Panc1 (cell line): Measurements from ENCODE around the gene BCAS3. TPM values are rescaled to one million over a fixed set of nuclear protein-coding genes. Genes with fewer than 3 reads are reported as not detected.

ENCODE experiments used
- ATAC-seq: fragments of 200-7000 bp; cut with Tn5 transposase; 2 replicates; pipeline ENCODE4 v1.9.1; 2020; ENCODE audit warnings: mild to moderate bottlenecking, moderate library complexity
- BruUV-seq: library from RNA; stranded (reverse); fragments of 400-500 nt; replicated peaks from 2 replicates; lab custom pipeline; 2021; lab: Mats Ljungman, UMichigan
- CTCF ChIA-PET: fragments of 300-600 bp; sonication (Branson Sonifier 250); formaldehyde crosslinking; loops from one replicate; lab custom pipeline; 2022; ENCODE audit warnings: antibody characterized with exemption; lab: Charles Lee
- POLR2A ChIA-PET: fragments of 300-600 bp; sonication (Branson Sonifier 250); formaldehyde crosslinking; loops from one replicate; lab custom pipeline; 2022; ENCODE audit warnings: antibody characterized with exemption; lab: Charles Lee
- DNase-seq: peaks from one replicate; pipeline ENCODE4 v3.0.0-alpha.2; 2010; ENCODE audit warnings: low read depth, low spot score
- H3K27ac ChIP-seq: 2 replicates; pipeline ENCODE4 v1.5.1; 2011; ENCODE audit warnings: mild to moderate bottlenecking, low read length, inconsistent platforms
- H3K27me3 ChIP-seq: fragments of 200-500 bp; sonication (Bioruptor generic); 2 replicates; pipeline ENCODE4 v1.6.0; 2014; ENCODE audit warnings: low read length, inconsistent platforms; ENCODE audit not compliant: control insufficient read depth, insufficient read depth
- H3K36me3 ChIP-seq: fragments of 200-500 bp; sonication (Bioruptor generic); 2 replicates; pipeline ENCODE4 v1.5.1; 2014; ENCODE audit warnings: inconsistent platforms, mild to moderate bottlenecking, low read length, moderate library complexity; ENCODE audit not compliant: control insufficient read depth, insufficient read depth
- H3K4me1 ChIP-seq: 2 replicates; pipeline ENCODE4 v1.5.1; 2011; ENCODE audit warnings: inconsistent platforms, mild to moderate bottlenecking, low read length, moderate library complexity; ENCODE audit not compliant: control insufficient read depth, insufficient read depth
- H3K4me3 ChIP-seq, 2 experiments: 2 replicates each; pipeline ENCODE4 v1.5.1; 2011 to 2012; ENCODE audit warnings: low read depth in 2 of 2, low read length in 2 of 2, mild to moderate bottlenecking in 2 of 2, inconsistent platforms in 1 of 2, moderate library complexity in 1 of 2
- H3K9me3 ChIP-seq: fragments of 200-500 bp; sonication (Bioruptor generic); 2 replicates; pipeline ENCODE4 v1.5.1; 2014; ENCODE audit warnings: low read depth, mild to moderate bottlenecking, inconsistent platforms, low read length, moderate library complexity; ENCODE audit not compliant: control insufficient read depth, insufficient read depth
- POLR2AphosphoS5 ChIP-seq: IDR thresholded peaks from 2 replicates; pipeline ENCODE4 v1.6.1; 2012; ENCODE audit warnings: mild to moderate bottlenecking, low read depth, low read length, moderate library complexity
- SIN3A ChIP-seq: IDR thresholded peaks from 2 replicates; pipeline ENCODE4 v1.6.1; 2012; ENCODE audit warnings: low read depth, mild to moderate bottlenecking, low read length, moderate library complexity, borderline replicate concordance; ENCODE audit not compliant: insufficient read depth
- TCF7L2 ChIP-seq: IDR thresholded peaks from 2 replicates; pipeline ENCODE4 v1.6.1; 2011; ENCODE audit warnings: mild to moderate bottlenecking, low read depth, low read length, inconsistent platforms
- in situ Hi-C: cut with HindIII; loops from 2 replicates; pipeline ENCODE4 v1.10.0; 2016; ENCODE audit warnings: low sequenced_read_pairs, low pct_unique_long_range_greater_than_20kb
- intact Hi-C: fragments of 100-400 bp; cut with micrococcal nuclease; formaldehyde crosslinking; loops from one replicate; pipeline ENCODE4 v1.10.0; 2022; ENCODE audit not compliant: unreplicated experiment
- total RNA-seq: library from RNA; stranded (reverse); gene quantifications from one replicate; pipeline ENCODE4 v1.2.1, GENCODE V29; 2021; ENCODE audit not compliant: unreplicated experiment
- TF ChIP-seq, protein P1 (sequence below), 2 experiments: IDR thresholded peaks; 2 replicates each; pipeline ENCODE4 v1.6.1; 2011 to 2012; ENCODE audit warnings: low read depth in 2 of 2, control low read depth in 1 of 2, low read length in 1 of 2, mild to moderate bottlenecking in 1 of 2, moderate library complexity in 1 of 2; ENCODE audit not compliant: insufficient read depth in 1 of 2
- TF ChIP-seq, protein P2 (sequence below): fragments of 450-650 bp; IDR thresholded peaks from 2 replicates; pipeline ENCODE4 v1.5.1; 2017; ENCODE audit warnings: mild to moderate bottlenecking

BCAS3 gene
- total RNA-seq, 1 experiment from 2014 or later, result 9.3 TPM

- intact Hi-C loops, result no loop called here
- ATAC-seq, result no peak
- H3K4me3 ChIP-seq, result no peak overlapping the region
- DNase-seq, result no peak
- no peaks in the 10 kb centered on the region; the same call in 1 of the 2 replicates for H3K36me3 ChIP-seq
- in situ Hi-C loops, result no loop called here
- H3K4me1 ChIP-seq, result no peaks in the 10 kb centered on the region
- ChIA-PET POLR2A (no interaction called here), CTCF (no interaction called here)
- H3K27me3 ChIP-seq, result no peaks in the 10 kb centered on the region
- BruUV-seq, result no TSS peak
- no peaks in the 10 kb centered on the region for H3K9me3 ChIP-seq
- no peak overlapping the region for H3K27ac ChIP-seq
- no peak for TF ChIP-seq TCF7L2
- TF ChIP-seq POLR2AphosphoS5, result no peak
- TF ChIP-seq, protein P1, sequence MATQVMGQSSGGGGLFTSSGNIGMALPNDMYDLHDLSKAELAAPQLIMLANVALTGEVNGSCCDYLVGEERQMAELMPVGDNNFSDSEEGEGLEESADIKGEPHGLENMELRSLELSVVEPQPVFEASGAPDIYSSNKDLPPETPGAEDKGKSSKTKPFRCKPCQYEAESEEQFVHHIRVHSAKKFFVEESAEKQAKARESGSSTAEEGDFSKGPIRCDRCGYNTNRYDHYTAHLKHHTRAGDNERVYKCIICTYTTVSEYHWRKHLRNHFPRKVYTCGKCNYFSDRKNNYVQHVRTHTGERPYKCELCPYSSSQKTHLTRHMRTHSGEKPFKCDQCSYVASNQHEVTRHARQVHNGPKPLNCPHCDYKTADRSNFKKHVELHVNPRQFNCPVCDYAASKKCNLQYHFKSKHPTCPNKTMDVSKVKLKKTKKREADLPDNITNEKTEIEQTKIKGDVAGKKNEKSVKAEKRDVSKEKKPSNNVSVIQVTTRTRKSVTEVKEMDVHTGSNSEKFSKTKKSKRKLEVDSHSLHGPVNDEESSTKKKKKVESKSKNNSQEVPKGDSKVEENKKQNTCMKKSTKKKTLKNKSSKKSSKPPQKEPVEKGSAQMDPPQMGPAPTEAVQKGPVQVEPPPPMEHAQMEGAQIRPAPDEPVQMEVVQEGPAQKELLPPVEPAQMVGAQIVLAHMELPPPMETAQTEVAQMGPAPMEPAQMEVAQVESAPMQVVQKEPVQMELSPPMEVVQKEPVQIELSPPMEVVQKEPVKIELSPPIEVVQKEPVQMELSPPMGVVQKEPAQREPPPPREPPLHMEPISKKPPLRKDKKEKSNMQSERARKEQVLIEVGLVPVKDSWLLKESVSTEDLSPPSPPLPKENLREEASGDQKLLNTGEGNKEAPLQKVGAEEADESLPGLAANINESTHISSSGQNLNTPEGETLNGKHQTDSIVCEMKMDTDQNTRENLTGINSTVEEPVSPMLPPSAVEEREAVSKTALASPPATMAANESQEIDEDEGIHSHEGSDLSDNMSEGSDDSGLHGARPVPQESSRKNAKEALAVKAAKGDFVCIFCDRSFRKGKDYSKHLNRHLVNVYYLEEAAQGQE (IDR thresholded peaks at IDR 0.05; ENCODE audit: insufficient read depth in 1 of 2, low read depth in 2 of 2, low read length in 1 of 2), result no peak
Observed at GRCh38 chr17:60750640-60751039, 73.0 kb downstream of the BCAS3 start.

DNA sequence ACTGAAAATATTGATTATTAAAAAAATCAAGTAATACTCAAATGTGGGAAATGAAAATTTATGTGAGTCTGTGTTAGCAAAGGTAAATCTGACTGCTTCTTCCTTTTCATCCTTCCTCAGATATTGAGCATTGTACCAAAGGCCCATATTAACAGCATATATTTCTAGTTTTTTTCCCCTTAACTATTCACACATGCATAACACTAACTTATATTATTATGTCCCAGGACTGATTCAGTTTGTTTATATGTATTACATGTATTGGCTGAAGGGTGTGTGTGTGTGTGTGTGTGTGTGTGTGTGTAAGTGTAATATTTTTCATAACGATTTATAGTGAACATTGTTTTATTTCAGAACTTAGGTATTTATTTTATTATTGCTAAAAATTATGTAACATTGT, 74.2 kb downstream of the BCAS3 start:
- Histone ChIP-seq H3K36me3 (no peaks in the 10 kb centered on the region; the same call in 1 of the 2 replicates), H3K9me3 (no peaks in the 10 kb centered on the region), H3K4me3 (no peak overlapping the region), H3K4me1 (no peaks in the 10 kb centered on the region), H3K27me3 (no peaks in the 10 kb centered on the region), H3K27ac (no peak overlapping the region)
- in situ Hi-C loops (no loop called here), intact Hi-C loops (no loop called here)
- DNase-seq, result no peak
- POLR2A ChIA-PET, result no interaction called here
- TF ChIP-seq TCF7L2, result no peak
- TF ChIP-seq POLR2AphosphoS5, result no peak
- no peak for TF ChIP-seq SIN3A
- TF ChIP-seq, protein P2, sequence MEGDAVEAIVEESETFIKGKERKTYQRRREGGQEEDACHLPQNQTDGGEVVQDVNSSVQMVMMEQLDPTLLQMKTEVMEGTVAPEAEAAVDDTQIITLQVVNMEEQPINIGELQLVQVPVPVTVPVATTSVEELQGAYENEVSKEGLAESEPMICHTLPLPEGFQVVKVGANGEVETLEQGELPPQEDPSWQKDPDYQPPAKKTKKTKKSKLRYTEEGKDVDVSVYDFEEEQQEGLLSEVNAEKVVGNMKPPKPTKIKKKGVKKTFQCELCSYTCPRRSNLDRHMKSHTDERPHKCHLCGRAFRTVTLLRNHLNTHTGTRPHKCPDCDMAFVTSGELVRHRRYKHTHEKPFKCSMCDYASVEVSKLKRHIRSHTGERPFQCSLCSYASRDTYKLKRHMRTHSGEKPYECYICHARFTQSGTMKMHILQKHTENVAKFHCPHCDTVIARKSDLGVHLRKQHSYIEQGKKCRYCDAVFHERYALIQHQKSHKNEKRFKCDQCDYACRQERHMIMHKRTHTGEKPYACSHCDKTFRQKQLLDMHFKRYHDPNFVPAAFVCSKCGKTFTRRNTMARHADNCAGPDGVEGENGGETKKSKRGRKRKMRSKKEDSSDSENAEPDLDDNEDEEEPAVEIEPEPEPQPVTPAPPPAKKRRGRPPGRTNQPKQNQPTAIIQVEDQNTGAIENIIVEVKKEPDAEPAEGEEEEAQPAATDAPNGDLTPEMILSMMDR, result no peak
- CTCF ChIA-PET, result no interaction called here
- no peak for ATAC-seq
- no TSS peak for BruUV-seq

DNA sequence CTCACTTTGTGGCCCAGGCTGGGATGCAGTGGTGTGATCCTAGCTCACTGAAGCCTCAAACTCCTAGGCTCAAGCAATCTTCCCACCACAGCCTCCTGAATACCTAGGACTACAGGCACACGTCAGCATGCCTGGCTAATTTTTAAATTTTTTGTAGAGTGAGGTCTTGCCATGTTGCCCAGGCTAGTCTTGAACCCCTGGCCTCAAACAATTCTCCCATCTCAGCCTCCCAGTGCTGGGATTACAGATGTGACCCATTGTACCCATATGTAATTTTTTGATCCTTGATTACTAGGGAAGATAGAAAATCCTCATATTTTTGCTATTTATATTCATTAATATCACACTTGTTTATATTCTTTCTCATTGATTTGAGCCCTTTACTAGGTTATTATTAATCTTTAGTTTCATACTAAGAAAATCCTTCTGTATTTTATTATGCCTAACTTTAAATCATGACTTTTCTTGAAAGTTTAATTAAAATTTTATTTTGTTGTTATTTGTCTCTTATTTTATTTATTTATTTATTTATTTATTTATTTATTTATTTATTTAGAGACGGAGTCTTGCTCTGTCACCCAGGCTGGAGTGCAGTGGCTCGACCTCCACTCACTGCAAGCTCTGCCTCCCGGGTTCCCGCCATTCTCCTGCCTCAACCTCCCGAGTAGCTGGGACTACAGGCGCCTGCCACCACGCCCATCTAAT, 75.4 kb downstream of the BCAS3 start:
- no peak overlapping the region for H3K4me3 ChIP-seq
- no peaks in the 10 kb centered on the region for H3K4me1 ChIP-seq
- H3K36me3 ChIP-seq, result no peaks in the 10 kb centered on the region; the same call in 1 of the 2 replicates
- TF ChIP-seq TCF7L2, result no peak
- TF ChIP-seq, protein P2, result no peak
- TF ChIP-seq SIN3A, result no peak
- TF ChIP-seq, protein P1 (IDR thresholded peaks at IDR 0.05; ENCODE audit: insufficient read depth in 1 of 2, low read depth in 2 of 2, low read length in 1 of 2), result no peak
- no peak for TF ChIP-seq POLR2AphosphoS5
- H3K27me3 ChIP-seq, result no peaks in the 10 kb centered on the region
- in situ Hi-C loops (no loop called here), intact Hi-C loops (no loop called here)
- no peak for ATAC-seq
- no peaks in the 10 kb centered on the region for H3K9me3 ChIP-seq
- ChIA-PET POLR2A (no interaction called here), CTCF (no interaction called here)
- BruUV-seq, result no TSS peak
- no peak for DNase-seq
- H3K27ac ChIP-seq, result no peak overlapping the region
